GM13977 (cell line): ENCODE results near the gene CAMK1D.

Experiments
- DNase-seq: peaks from one replicate; pipeline ENCODE4 v3.0.0; 2012; ENCODE audit warnings: low spot score
- in situ Hi-C: fragments of 300-500 bp; cut with MboI; formaldehyde crosslinking; loops from one replicate; pipeline ENCODE4 v1.12.0; 2022; ENCODE audit warnings: low sequenced_read_pairs, low pct_unique_long_range_greater_than_20kb, mixed read lengths, inconsistent platforms; ENCODE audit not compliant: unreplicated experiment
- TF ChIP-seq, protein P1 (sequence below): IDR thresholded peaks from 2 replicates; pipeline ENCODE4 v1.5.1; 2012; ENCODE audit warnings: mild to moderate bottlenecking, control low read depth; ENCODE audit not compliant: insufficient read depth; ENCODE audit errors: extremely low read depth, missing control alignments

CAMK1D gene

DNA sequence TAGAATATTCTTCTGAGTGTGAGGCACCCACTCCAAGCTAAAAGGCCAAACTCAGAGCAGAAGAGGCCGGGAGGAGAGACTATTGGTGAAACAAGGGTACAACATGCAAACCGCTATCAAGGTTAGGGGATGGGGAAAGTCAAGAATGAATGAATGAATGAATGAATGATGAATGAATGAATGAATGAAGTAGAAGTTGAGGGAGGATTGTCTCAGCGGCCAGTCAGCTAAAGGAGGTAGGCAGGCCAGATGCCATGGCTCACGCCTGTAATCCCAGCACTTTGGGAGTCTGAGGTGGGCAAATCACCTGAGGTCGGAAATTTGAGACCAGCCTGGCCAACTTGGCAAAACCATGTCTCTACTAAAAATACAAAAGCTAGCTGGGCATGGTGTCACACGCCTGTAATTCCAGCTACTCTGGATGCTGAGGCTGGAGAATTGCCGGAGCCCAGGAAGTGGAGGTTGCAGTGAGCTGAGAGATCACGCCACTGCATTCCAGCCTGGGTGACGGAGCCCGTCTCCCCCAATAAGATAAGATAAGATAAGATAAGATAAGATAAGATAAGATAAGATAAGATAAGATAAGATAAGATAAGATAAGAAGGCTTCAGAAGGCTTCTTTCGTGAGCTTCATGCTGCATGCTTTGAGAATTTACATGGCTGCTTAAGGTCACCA lies 401.3 kb downstream of the CAMK1D start:
- in situ Hi-C loops = no loop called here
- DNase-seq = no peak
- TF ChIP-seq, protein P1, sequence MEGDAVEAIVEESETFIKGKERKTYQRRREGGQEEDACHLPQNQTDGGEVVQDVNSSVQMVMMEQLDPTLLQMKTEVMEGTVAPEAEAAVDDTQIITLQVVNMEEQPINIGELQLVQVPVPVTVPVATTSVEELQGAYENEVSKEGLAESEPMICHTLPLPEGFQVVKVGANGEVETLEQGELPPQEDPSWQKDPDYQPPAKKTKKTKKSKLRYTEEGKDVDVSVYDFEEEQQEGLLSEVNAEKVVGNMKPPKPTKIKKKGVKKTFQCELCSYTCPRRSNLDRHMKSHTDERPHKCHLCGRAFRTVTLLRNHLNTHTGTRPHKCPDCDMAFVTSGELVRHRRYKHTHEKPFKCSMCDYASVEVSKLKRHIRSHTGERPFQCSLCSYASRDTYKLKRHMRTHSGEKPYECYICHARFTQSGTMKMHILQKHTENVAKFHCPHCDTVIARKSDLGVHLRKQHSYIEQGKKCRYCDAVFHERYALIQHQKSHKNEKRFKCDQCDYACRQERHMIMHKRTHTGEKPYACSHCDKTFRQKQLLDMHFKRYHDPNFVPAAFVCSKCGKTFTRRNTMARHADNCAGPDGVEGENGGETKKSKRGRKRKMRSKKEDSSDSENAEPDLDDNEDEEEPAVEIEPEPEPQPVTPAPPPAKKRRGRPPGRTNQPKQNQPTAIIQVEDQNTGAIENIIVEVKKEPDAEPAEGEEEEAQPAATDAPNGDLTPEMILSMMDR = no peak

GRCh38 chr10:12755075-12755474 lies 405.7 kb downstream of the CAMK1D start:
- no peak for DNase-seq
- TF ChIP-seq, protein P1 = no peak
- in situ Hi-C loops = no loop called here

GRCh38 chr10:12757351-12757750 lies 408.0 kb downstream of the CAMK1D start:
- DNase-seq = no peak
- TF ChIP-seq, protein P1 = no peak
- in situ Hi-C loops = no loop called here

- TF ChIP-seq, protein P1 = no peak
- DNase-seq = no peak
- in situ Hi-C loops = no loop called here
These were observed 408.9 kb downstream of the CAMK1D start for GRCh38 chr10:12758271-12758670.

GRCh38 chr10:12766223-12766622 lies 416.9 kb downstream of the CAMK1D start:
- no peak for DNase-seq
- TF ChIP-seq, protein P1 = no peak
- in situ Hi-C loops = no loop called here

GRCh38 chr10:12768156-12769100 lies 419.1 kb downstream of the CAMK1D start:
- TF ChIP-seq, protein P1 = no peak
- no peak for DNase-seq
- in situ Hi-C loops = no loop called here
